ENCODE measurements around the gene CAPSL.
"Not testable (repeated sequence)": the region's sequence is repeated elsewhere in the genome, so short reads cannot be mapped to it uniquely, and the experiment has no call there.

The CAPSL gene

GRCh38 chr5:35904443-35905132 lies 33.8 kb downstream of the CAPSL start:
- no peak for DNase-seq

- no peak for DNase-seq
Observed at GRCh38 chr5:35903631-35904203, 34.7 kb downstream of the CAPSL start.

- DNase-seq, result no peak
Observed at GRCh38 chr5:35902046-35902672, 36.3 kb downstream of the CAPSL start.

- DNase-seq, result no peak
Observed at GRCh38 chr5:35900972-35901695, 37.3 kb downstream of the CAPSL start.

- no peak for DNase-seq
Observed at GRCh38 chr5:35899800-35900199, 38.6 kb downstream of the CAPSL start.

- DNase-seq, result no peak
Observed at GRCh38 chr5:35898952-35899660, 39.3 kb downstream of the CAPSL start.

GRCh38 chr5:35894131-35894530 lies 44.3 kb downstream of the CAPSL start:
- DNase-seq, result no peak

GRCh38 chr5:35892799-35893198 lies 45.6 kb downstream of the CAPSL start:
- DNase-seq, result not testable (repeated sequence)

GRCh38 chr5:35890021-35891020 lies 48.1 kb downstream of the CAPSL start:
- DNase-seq, result no peak

GRCh38 chr5:35887321-35888100 lies 50.9 kb downstream of the CAPSL start:
- DNase-seq, result no peak

GRCh38 chr5:35886381-35886780 lies 52.0 kb downstream of the CAPSL start:
- no peak for DNase-seq

GRCh38 chr5:35884773-35885172 lies 53.6 kb downstream of the CAPSL start:
- DNase-seq, result no peak

- no peak for DNase-seq
Observed at GRCh38 chr5:35884191-35884769, 54.1 kb downstream of the CAPSL start.

- no peak for DNase-seq
Observed at GRCh38 chr5:35881758-35882157, 56.7 kb downstream of the CAPSL start.

GRCh38 chr5:35880156-35880555 lies 58.3 kb downstream of the CAPSL start:
- DNase-seq, result no peak

GRCh38 chr5:35879649-35880048 lies 58.8 kb downstream of the CAPSL start:
- DNase-seq, result no peak

- DNase-seq, result no peak
Observed at GRCh38 chr5:35879096-35879495, 59.3 kb downstream of the CAPSL start.

- no peak for DNase-seq
Observed at GRCh38 chr5:35878079-35878478, 60.3 kb downstream of the CAPSL start.

- no peak for DNase-seq
Observed at GRCh38 chr5:35877655-35878054, 60.8 kb downstream of the CAPSL start.

- DNase-seq, result no peak
Observed at GRCh38 chr5:35876922-35877321, 61.5 kb downstream of the CAPSL start.

- DNase-seq, result no peak
Observed at GRCh38 chr5:35876454-35876853, 62.0 kb downstream of the CAPSL start.

Data from activated CD8-positive, alpha-beta memory T cell treated with anti-CD3 and anti-CD28 coated beads, Interleukin-2, amount 50 U/mL, for 48 hours (primary cell).